T-helper 1 cell treated with Interleukin-12 subunit alpha and Interleukin-12 subunit beta and Interleukin-4 antibody, amounts not matched to agents 30 ng/mL and 1 ng/mL, for 36 hours (primary cell): ENCODE results near the gene LRRC14B. TPM values are rescaled to one million over a fixed set of nuclear protein-coding genes. Genes with fewer than 3 reads are reported as not detected.
"Not testable (repeated sequence)": the region's sequence is repeated elsewhere in the genome, so short reads cannot be mapped to it uniquely, and the experiment has no call there.

Experiments used
- intact Hi-C: fragments of 100-400 bp; cut with micrococcal nuclease; formaldehyde crosslinking; loops from one replicate; pipeline ENCODE4 v1.15.1; 2024
- total RNA-seq: library from RNA; stranded (reverse); gene quantifications from 2 replicates; pipeline ENCODE4 v1.2.3, GENCODE V29; 2022

The LRRC14B gene
- total RNA-seq, 1 donor from 2014 or later, result not detected

GRCh38 chr5:191949-192690, 825 bp downstream of the LRRC14B start:
- intact Hi-C loops, result no loop called here

GRCh38 chr5:192691-192969, 1.3 kb downstream of the LRRC14B start:
- intact Hi-C loops, result no loop called here

GRCh38 chr5:192970-193831, 1.9 kb downstream of the LRRC14B start:
- intact Hi-C loops, result no loop called here

- intact Hi-C loops, result no loop called here
Measured at GRCh38 chr5:194102-194501, 2.8 kb downstream of the LRRC14B start.

GRCh38 chr5:194603-195209, 3.4 kb downstream of the LRRC14B start:
- intact Hi-C loops, result no loop called here

GRCh38 chr5:195401-196160, 4.3 kb downstream of the LRRC14B start:
- intact Hi-C loops, result no loop called here

- intact Hi-C loops, result no loop called here
Measured at GRCh38 chr5:196350-196749, 5.1 kb downstream of the LRRC14B start.

GRCh38 chr5:197031-197430, 5.7 kb downstream of the LRRC14B start:
- intact Hi-C loops, result not testable (repeated sequence)

GRCh38 chr5:197892-198489, 6.7 kb downstream of the LRRC14B start:
- intact Hi-C loops, result no loop called here

- intact Hi-C loops, result no loop called here
Measured at GRCh38 chr5:198516-199196, 7.4 kb downstream of the LRRC14B start.

- intact Hi-C loops, result no loop called here
Measured at GRCh38 chr5:199197-199949, 8.1 kb downstream of the LRRC14B start.

- intact Hi-C loops, result no loop called here
Measured at GRCh38 chr5:199950-200645, 8.8 kb downstream of the LRRC14B start.

GRCh38 chr5:200985-201384, 9.7 kb downstream of the LRRC14B start:
- intact Hi-C loops, result no loop called here

GRCh38 chr5:201672-202071, 10.4 kb downstream of the LRRC14B start:
- intact Hi-C loops, result no loop called here

GRCh38 chr5:203246-203930, 12.1 kb downstream of the LRRC14B start:
- intact Hi-C loops, result no loop called here

- intact Hi-C loops, result no loop called here
Measured at GRCh38 chr5:204001-204400, 12.7 kb downstream of the LRRC14B start.

- intact Hi-C loops, result no loop called here
Measured at GRCh38 chr5:204462-204861, 13.2 kb downstream of the LRRC14B start.

- intact Hi-C loops, result no loop called here
Measured at GRCh38 chr5:204966-205670, 13.8 kb downstream of the LRRC14B start.
